ENCODE data around the gene PRAC2.

The PRAC2 gene

DNA sequence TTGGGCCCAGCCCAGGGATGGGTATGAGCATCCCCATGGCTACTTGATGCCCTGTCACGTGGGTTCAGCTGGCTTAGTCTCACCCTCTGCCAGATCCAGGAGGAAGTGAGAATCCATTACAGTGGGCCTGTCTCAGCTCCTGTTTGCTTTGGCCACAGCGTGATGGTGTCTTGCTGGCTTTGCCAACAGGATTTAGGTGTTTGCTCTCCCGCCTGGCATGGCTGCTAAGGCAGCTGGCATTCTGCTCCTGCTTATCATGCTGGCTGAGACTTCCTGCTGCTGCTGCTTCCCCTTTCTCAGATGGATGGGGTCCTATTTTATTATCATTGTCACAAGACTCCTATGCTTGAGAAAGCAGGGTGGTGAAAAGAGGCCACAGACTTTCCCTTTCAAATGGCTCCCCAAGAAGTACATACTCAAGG is 33.9 kb downstream of the PRAC2 start:
- no peak for DNase-seq

DNA sequence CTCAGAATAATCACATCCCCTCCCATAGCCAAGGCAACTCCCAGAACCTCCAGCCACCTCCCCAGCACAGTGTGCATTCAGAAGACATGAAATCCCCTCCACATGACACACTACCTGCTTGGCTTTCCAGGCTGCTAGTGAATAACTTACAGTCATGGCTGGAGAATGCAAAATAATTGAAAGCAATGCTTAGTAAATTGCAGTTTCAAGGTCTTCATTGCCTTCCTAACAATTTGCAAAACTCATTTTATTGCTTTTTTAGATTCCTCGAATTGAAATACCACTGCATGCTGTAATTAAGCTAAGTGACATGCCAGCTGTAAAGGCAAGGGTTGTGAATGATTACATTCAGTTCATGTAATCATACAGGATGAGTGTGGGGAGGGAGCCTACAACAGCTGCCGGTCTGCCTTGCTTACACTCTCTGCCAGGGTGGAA is 34.6 kb downstream of the PRAC2 start:
- DNase-seq = no peak

DNA sequence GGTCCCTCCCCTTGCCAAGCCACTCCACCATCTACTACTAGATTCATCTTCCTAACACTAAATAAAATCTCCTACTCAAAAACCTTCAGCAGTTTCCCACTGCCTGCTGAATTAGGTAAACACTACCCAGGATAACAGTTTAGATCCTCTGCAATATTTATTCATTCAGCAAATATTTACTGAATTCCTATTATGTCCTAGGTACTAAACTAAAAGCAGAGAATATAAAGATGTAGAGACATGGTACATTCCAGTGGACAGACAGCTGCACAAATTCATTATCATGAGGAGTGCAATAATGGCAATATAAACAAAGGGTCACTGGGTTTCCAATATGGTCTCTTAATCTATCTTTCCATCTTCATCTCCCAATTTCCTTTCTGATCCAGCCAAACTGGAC is 36.3 kb downstream of the PRAC2 start:
- DNase-seq = no peak

DNA sequence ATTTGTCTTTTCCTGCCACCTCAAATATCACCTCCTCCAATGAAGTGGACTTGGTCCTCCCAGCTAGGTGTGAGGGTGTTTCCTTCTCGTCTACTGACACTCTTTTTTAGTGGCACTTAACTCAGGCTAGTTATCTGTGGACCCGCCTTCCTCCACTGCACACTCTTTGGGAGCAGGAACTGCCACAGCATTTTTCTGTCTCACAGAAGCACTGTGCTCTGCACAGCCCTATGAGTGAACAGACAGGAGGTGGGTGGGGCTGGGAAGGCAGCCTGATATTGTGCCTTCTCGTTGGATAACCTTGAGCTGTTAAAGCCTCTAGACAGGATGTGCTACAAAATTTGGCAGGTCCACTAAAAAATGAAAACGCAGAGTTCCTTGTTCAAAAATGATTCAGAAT is 37.4 kb downstream of the PRAC2 start:
- DNase-seq = no peak

GRCh38 chr17:48761114-48761513 is 38.1 kb downstream of the PRAC2 start:
- no peak for DNase-seq

DNA sequence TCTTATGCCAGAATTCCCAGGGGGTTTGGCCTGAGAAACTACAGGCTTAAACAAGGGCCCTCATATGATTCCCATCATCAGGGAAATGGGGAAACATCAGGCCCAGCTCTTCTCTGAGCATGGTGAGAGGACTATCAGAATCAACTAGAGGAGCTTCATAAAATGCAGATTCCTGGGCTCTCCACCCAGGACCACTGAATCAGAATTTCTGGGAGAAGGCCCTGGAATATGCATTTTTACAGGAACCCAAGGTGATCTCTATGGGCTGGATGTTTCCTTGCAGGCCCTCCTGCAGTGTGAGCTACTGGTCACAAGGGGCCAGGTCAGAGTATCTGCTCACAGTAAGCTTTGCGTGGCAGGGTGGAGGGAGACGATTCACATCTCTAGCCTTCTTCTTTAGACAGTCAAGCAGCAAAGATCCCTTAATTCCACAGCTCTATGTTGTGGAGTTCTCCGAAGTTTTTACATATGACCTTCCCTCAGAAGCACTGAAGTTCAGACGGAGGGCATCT is 44.3 kb downstream of the PRAC2 start:
- DNase-seq = no peak

- DNase-seq = no peak
Observed at GRCh38 chr17:48769009-48769675, 46.2 kb downstream of the PRAC2 start.

GRCh38 chr17:48770954-48771353 is 48.0 kb downstream of the PRAC2 start:
- no peak for DNase-seq

- no peak for DNase-seq
Observed at GRCh38 chr17:48773245-48773644, 50.3 kb downstream of the PRAC2 start.

Data from activated CD8-positive, alpha-beta memory T cell treated with anti-CD3 and anti-CD28 coated beads, Interleukin-2, amount 50 U/mL, for 48 hours (primary cell).